Cardiac muscle cell (in vitro differentiated cells and primary cell): ENCODE measurements around the gene PTGFR. TPM values are rescaled to one million over a fixed set of nuclear protein-coding genes. Genes with fewer than 3 reads are reported as not detected.

Source experiments
- DNase-seq, 2 donors: peaks; one replicate each; pipeline versions ENCODE4 v3.0.0 to v3.0.0-alpha.2; 2010 to 2017; ENCODE audit warnings: low read depth in 1 of 2, low spot score in 1 of 2
- H3K27ac ChIP-seq: fragments of 200-600 bp; sonication (generic); 2 replicates; pipeline ENCODE4 v1.5.1; 2016
- H3K27me3 ChIP-seq: fragments of 200-600 bp; sonication (generic); 2 replicates; pipeline ENCODE4 v1.6.0; 2016; ENCODE audit warnings: control low read depth
- H3K36me3 ChIP-seq: fragments of 200-600 bp; sonication (generic); 2 replicates; pipeline ENCODE4 v1.5.1; 2016; ENCODE audit warnings: control low read depth
- H3K4me1 ChIP-seq: fragments of 200-600 bp; sonication (generic); 2 replicates; pipeline ENCODE4 v1.8.1; 2017; ENCODE audit warnings: low read depth, mild to moderate bottlenecking, mixed run types
- H3K4me3 ChIP-seq: fragments of 200-600 bp; sonication (generic); 2 replicates; pipeline ENCODE4 v1.5.1; 2016; ENCODE audit warnings: mild to moderate bottlenecking
- H3K9me3 ChIP-seq: fragments of 200-600 bp; sonication (generic); 2 replicates; pipeline ENCODE4 v1.5.1; 2017; ENCODE audit warnings: low read depth, mild to moderate bottlenecking, control low read depth
- polyA plus RNA-seq: library from polyadenylated mRNA; unstranded; fragments of >200 nt; fragmentation: Nextera tagmentation; extraction: Ambion mirVana; gene quantifications from 2 replicates; pipeline ENCODE4 v1.2.1, GENCODE V29; 2016
- total RNA-seq: library from RNA; depleted of rRNA; stranded (reverse); fragments of >200 nt; gene quantifications from 2 replicates; pipeline ENCODE4 v1.2.3, GENCODE V29; 2016
- TF ChIP-seq, protein P1 (sequence below): IDR thresholded peaks from 2 replicates; pipeline ENCODE4 v1.5.1; 2012; ENCODE audit warnings: low read depth, mild to moderate bottlenecking, low read length

Gene PTGFR
- total and polyA plus RNA-seq, 2 experiments from 2014 or later = not detected

DNA sequence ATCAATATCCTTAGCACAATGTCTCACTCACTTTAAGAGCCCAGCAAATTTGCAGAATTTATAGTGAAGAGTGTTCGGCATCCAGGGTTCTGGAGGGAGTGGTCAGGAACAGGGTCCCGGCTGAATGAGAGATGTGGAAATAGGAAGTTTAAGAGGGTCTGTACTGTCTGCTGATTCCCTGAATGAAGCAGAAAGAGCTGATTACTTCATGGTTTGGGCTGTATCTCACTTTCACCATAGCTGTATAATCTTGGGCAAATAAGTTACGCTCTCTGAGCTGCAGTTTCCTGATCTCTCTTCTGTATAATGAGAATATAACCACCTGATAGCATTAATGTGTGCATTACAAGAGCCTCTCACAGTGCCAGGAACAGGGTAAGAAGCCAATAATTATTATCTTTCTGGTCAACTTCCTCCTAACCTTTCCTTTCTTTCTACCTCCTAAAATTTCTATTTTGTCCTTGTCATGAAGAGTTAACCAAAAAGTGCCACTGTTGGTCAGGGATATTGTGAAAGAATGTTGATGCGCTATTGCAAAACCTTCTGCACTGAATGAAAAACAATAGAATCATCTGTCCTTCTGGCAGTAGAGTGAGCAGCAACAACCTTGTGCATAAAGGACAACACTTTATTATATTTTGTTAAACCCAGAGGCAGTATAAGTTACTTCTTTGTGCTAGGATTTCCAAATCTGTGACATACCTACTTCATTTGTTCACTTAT is 14.7 kb upstream of the PTGFR start:
- H3K27ac ChIP-seq = no peak overlapping the region
- TF ChIP-seq, protein P1, sequence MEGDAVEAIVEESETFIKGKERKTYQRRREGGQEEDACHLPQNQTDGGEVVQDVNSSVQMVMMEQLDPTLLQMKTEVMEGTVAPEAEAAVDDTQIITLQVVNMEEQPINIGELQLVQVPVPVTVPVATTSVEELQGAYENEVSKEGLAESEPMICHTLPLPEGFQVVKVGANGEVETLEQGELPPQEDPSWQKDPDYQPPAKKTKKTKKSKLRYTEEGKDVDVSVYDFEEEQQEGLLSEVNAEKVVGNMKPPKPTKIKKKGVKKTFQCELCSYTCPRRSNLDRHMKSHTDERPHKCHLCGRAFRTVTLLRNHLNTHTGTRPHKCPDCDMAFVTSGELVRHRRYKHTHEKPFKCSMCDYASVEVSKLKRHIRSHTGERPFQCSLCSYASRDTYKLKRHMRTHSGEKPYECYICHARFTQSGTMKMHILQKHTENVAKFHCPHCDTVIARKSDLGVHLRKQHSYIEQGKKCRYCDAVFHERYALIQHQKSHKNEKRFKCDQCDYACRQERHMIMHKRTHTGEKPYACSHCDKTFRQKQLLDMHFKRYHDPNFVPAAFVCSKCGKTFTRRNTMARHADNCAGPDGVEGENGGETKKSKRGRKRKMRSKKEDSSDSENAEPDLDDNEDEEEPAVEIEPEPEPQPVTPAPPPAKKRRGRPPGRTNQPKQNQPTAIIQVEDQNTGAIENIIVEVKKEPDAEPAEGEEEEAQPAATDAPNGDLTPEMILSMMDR = no peak
- H3K4me1 ChIP-seq = peaks cover 4% of the 10 kb centered on the region
- no peaks in the 10 kb centered on the region for H3K9me3 ChIP-seq
- no peaks in the 10 kb centered on the region for H3K36me3 ChIP-seq
- no peak overlapping the region for H3K4me3 ChIP-seq
- peak in 1 of 2 donors; percentile 69 for DNase-seq
- no peaks in the 10 kb centered on the region for H3K27me3 ChIP-seq

DNA sequence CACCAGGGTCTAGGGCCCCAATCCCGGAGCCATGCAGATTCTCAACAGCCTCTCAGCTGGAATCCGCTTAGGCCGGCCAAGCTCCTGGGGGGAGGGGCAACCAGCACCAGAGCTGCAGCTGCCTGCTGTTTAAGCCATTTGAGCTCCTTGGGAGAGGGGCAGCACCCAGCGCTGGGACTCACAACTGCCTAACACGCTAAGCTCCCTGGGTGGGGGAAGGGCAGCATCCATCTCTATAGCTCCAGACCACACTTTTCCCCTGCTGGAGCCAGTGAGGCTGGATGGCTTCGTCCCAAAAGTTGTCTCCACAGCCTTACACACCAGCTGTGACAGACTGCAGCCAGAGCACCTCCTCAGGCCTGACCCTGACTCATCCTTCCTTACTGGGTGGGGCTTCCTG is 6.9 kb upstream of the PTGFR start:
- Histone ChIP-seq H3K9me3 (no peaks in the 10 kb centered on the region), H3K36me3 (no peaks in the 10 kb centered on the region), H3K4me1 (no peaks in the 10 kb centered on the region), H3K4me3 (no peak overlapping the region), H3K27ac (no peak overlapping the region), H3K27me3 (peaks cover 2% of the 10 kb centered on the region)
- TF ChIP-seq, protein P1 = no peak
- DNase-seq = peak in 1 of 2 donors; percentile 59

DNA sequence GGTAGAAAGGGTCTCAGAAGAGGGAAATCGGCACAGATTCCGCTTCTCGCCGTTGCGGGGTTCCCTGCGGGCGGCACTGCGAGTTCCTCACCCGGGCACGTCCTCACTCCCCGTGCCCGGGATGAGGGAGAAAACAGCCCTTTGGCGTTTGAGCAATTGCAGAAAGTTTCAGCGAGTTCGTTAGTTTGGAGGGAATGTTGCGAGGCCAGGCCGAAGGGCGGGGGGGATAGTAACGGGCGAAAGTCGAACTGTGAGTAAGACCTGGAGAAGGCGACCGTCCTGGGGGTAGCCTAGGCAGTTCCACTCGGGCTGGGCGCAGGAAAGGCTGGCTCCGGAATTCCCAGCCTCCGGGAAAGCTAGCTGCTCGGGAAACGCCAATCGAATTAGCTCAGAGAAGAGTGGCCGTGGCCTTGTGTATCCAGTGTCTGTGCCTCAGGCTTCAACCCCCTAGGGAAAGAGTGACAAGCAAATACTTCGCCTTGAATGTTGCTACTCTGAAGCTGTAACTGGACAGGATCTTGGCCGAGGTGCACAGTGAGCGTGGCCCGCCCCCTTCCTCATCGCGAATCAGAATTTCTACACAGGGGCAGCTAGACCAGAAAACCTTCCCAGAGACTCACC is 787 bp downstream of the PTGFR start:
- Histone ChIP-seq H3K36me3 (no peaks in the 10 kb centered on the region), H3K4me1 (no peaks in the 10 kb centered on the region), H3K9me3 (no peaks in the 10 kb centered on the region), H3K4me3 (peak overlapping the region; percentile 35), H3K27me3 (peaks cover 62% of the 10 kb centered on the region), H3K27ac (no peak overlapping the region)
- TF ChIP-seq, protein P1 = no peak
- peak; percentile 44 to 67 for DNase-seq

DNA sequence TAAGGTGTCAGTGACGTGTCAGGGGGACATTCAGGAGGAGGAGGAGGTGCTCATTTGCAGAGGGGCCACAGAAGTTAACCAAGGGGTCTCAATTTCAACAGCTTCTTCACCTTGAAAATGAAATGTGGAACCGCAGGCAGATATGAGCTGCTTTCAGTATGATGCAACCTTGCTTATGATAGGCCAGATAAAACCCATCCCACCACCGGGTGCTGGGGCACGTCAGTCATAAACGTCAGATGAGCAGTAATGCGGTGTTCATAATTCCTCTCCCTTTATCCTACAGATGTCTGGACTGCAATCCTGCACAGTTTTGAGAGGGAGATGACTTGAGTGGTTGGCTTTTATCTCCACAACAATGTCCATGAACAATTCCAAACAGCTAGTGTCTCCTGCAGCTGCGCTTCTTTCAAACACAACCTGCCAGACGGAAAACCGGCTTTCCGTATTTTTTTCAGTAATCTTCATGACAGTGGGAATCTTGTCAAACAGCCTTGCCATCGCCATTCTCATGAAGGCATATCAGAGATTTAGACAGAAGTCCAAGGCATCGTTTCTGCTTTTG is 1.7 kb downstream of the PTGFR start:
- peaks cover 64% of the 10 kb centered on the region for H3K27me3 ChIP-seq
- no peak overlapping the region for H3K27ac ChIP-seq
- TF ChIP-seq, protein P1 = no peak
- no peaks in the 10 kb centered on the region for H3K36me3 ChIP-seq
- DNase-seq = peak in 1 of 2 donors; percentile 53
- no peaks in the 10 kb centered on the region for H3K9me3 ChIP-seq
- no peaks in the 10 kb centered on the region for H3K4me1 ChIP-seq
- H3K4me3 ChIP-seq = no peak overlapping the region

DNA sequence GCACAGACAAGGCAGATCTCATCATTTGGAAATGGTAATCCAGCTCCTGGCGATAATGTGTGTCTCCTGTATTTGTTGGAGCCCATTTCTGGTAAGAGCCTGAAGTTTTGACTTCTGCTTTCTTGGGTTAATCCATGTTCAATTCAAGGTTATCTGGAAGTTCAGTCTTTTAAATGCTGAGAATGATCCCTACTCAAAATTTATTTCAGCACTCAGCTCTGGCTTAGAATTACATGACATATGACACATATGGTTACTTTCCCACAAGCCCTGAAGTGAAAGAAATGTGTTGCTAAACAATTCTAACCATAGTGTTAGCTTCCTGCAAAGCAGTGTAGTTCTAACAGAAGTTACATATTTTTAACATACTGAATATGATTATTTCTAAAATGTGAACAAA is 2.7 kb downstream of the PTGFR start:
- TF ChIP-seq, protein P1 = no peak
- Histone ChIP-seq H3K36me3 (no peaks in the 10 kb centered on the region), H3K4me1 (no peaks in the 10 kb centered on the region), H3K4me3 (no peak overlapping the region), H3K9me3 (no peaks in the 10 kb centered on the region), H3K27me3 (peaks cover 63% of the 10 kb centered on the region), H3K27ac (no peak overlapping the region)
- peak in 1 of 2 donors; percentile 18 for DNase-seq
